IMR-90 (cell line): ENCODE data around the gene ZNF12. TPM values are rescaled to one million over a fixed set of nuclear protein-coding genes. Genes with fewer than 3 reads are reported as not detected.

Experiments
- ATAC-seq: fragments of 200-7000 bp; cut with Tn5 transposase; 2 replicates; pipeline ENCODE4 v1.9.1; 2020; ENCODE audit warnings: low read depth, mild to moderate bottlenecking, moderate library complexity
- BruUV-seq: library from RNA; stranded (reverse); fragments of 400-500 nt; replicated peaks from 2 replicates; lab custom pipeline; 2021; lab: Mats Ljungman, UMichigan
- CTCF ChIA-PET: fragments of 300-600 bp; formaldehyde crosslinking; extraction: SDS; loops from one replicate; lab custom pipeline; 2021; ENCODE audit warnings: antibody characterized with exemption; lab: Yijun Ruan, JAX
- POLR2A ChIA-PET: fragments of 300-600 bp; sonication (Branson Sonifier 250); formaldehyde crosslinking; loops from one replicate; lab custom pipeline; 2022; ENCODE audit warnings: antibody characterized with exemption; ENCODE audit not compliant: unreplicated experiment; lab: Charles Lee
- DNase-seq: peaks from one replicate; pipeline ENCODE4 v3.0.0; 2013
- H2AFZ ChIP-seq: replicated peaks from 2 replicates; pipeline ENCODE3; 2013; ENCODE audit warnings: low read length, mild to moderate bottlenecking; ENCODE audit not compliant: poor library complexity
- H2AK5ac ChIP-seq: 2 replicates; pipeline ENCODE4 v1.6.1; 2013; ENCODE audit warnings: low read depth, low read length, inconsistent platforms
- H2AK9ac ChIP-seq: replicated peaks from 2 replicates; pipeline ENCODE3; 2013; ENCODE audit warnings: mild to moderate bottlenecking, low read depth, low read length, moderate library complexity; ENCODE audit not compliant: poor library complexity
- H2BK120ac ChIP-seq: 2 replicates; pipeline ENCODE4 v1.6.1; 2013; ENCODE audit warnings: low read depth, low read length, inconsistent platforms
- H2BK15ac ChIP-seq: 3 replicates; pipeline ENCODE4 v1.6.1; 2013; ENCODE audit warnings: low read depth, low read length, inconsistent platforms
- H2BK20ac ChIP-seq: 2 replicates; pipeline ENCODE4 v1.6.1; 2013; ENCODE audit warnings: low read depth, mild to moderate bottlenecking, inconsistent platforms, low read length, moderate library complexity
- H2BK5ac ChIP-seq: 2 replicates; pipeline ENCODE4 v1.6.1; 2013; ENCODE audit warnings: mild to moderate bottlenecking, low read depth, low read length, inconsistent platforms; ENCODE audit not compliant: poor library complexity, severe bottlenecking
- H3K14ac ChIP-seq: replicated peaks from 2 replicates; pipeline ENCODE4 v1.6.1; 2013; ENCODE audit warnings: low read depth, low read length, inconsistent platforms
- H3K18ac ChIP-seq: 2 replicates; pipeline ENCODE4 v1.6.1; 2013; ENCODE audit warnings: low read depth, low read length, control low read depth
- H3K23ac ChIP-seq: 2 replicates; pipeline ENCODE4 v1.6.1; 2013; ENCODE audit warnings: low read depth, low read length, inconsistent platforms
- H3K27ac ChIP-seq: 2 replicates; pipeline ENCODE4 v1.5.1; 2013; ENCODE audit warnings: mild to moderate bottlenecking, control low read depth, low read length; ENCODE audit not compliant: insufficient read depth
- H3K27me3 ChIP-seq: 2 replicates; pipeline ENCODE4 v1.6.1; 2013; ENCODE audit warnings: low read length; ENCODE audit not compliant: control insufficient read depth, insufficient read depth
- H3K36me3 ChIP-seq: 2 replicates; pipeline ENCODE4 v1.6.1; 2013; ENCODE audit warnings: low read length, mixed read lengths; ENCODE audit not compliant: control insufficient read depth, insufficient read depth
- H3K4ac ChIP-seq: 2 replicates; pipeline ENCODE4 v1.6.1; 2013; ENCODE audit warnings: low read depth, low read length, inconsistent platforms
- H3K4me1 ChIP-seq: 2 replicates; pipeline ENCODE4 v1.6.1; 2013; ENCODE audit warnings: low read length, mixed read lengths; ENCODE audit not compliant: control insufficient read depth, insufficient read depth
- H3K4me2 ChIP-seq: 2 replicates; pipeline ENCODE4 v1.6.1; 2013; ENCODE audit warnings: low read depth, mild to moderate bottlenecking, control low read depth, low read length, moderate library complexity
- H3K4me3 ChIP-seq: 2 replicates; pipeline ENCODE4 v1.5.1; 2013; ENCODE audit warnings: low read depth, mild to moderate bottlenecking, control low read depth, low read length, moderate library complexity; ENCODE audit not compliant: insufficient read depth
- H3K56ac ChIP-seq: 2 replicates; pipeline ENCODE4 v1.6.1; 2013; ENCODE audit warnings: low read length, inconsistent platforms; ENCODE audit not compliant: insufficient read depth; ENCODE audit errors: extremely low read depth
- H3K79me1 ChIP-seq, 2 experiments: 2 replicates each; pipeline ENCODE4 v1.6.1; 2013; ENCODE audit warnings: low read length in 2 of 2, inconsistent platforms in 1 of 2, low read depth in 1 of 2
- H3K9ac ChIP-seq: 2 replicates; pipeline ENCODE4 v1.6.1; 2013; ENCODE audit warnings: low read depth, low read length, control low read depth
- H3K9me1 ChIP-seq: 2 replicates; pipeline ENCODE4 v1.6.1; 2013; ENCODE audit warnings: low read length, inconsistent platforms; ENCODE audit not compliant: insufficient read depth
- H3K9me3 ChIP-seq: 2 replicates; pipeline ENCODE4 v1.6.1; 2013; ENCODE audit warnings: low read length; ENCODE audit not compliant: control insufficient read depth, insufficient read depth
- H4K20me1 ChIP-seq: 2 replicates; pipeline ENCODE4 v1.6.1; 2013; ENCODE audit warnings: low read length, inconsistent platforms; ENCODE audit not compliant: insufficient read depth
- H4K5ac ChIP-seq: 2 replicates; pipeline ENCODE4 v1.6.1; 2013; ENCODE audit warnings: mild to moderate bottlenecking, low read depth, low read length, control low read depth
- H4K8ac ChIP-seq, 2 experiments: 2 replicates each; pipeline ENCODE4 v1.6.1; 2013; ENCODE audit warnings: low read depth in 2 of 2, low read length in 2 of 2, control low read depth in 1 of 2, inconsistent platforms in 1 of 2
- H4K91ac ChIP-seq: 2 replicates; pipeline ENCODE4 v1.6.1; 2013; ENCODE audit warnings: low read depth, low read length, inconsistent platforms; ENCODE audit not compliant: insufficient read depth
- BHLHE40 ChIP-seq: fragments of 150-350 bp; IDR thresholded peaks from 2 replicates; pipeline ENCODE4 v1.6.1; 2016; ENCODE audit warnings: mild to moderate bottlenecking, low read depth, low read length
- CEBPB ChIP-seq: IDR thresholded peaks from 2 replicates; pipeline ENCODE4 v1.6.1; 2012; ENCODE audit warnings: low read depth, low read length, improper control_type of control experiment
- CHD1 ChIP-seq: IDR thresholded peaks from 2 replicates; pipeline ENCODE4 v1.6.1; 2012; ENCODE audit warnings: low read depth, low read length, improper control_type of control experiment
- FOS ChIP-seq: fragments of 150-350 bp; IDR thresholded peaks from 2 replicates; pipeline ENCODE4 v1.6.1; 2016; ENCODE audit warnings: low read depth, low read length
- MAFK ChIP-seq: IDR thresholded peaks from 2 replicates; pipeline ENCODE4 v1.6.1; 2012; ENCODE audit warnings: low read depth, low read length, improper control_type of control experiment
- MAZ ChIP-seq: IDR thresholded peaks from 2 replicates; pipeline ENCODE4 v1.6.1; 2012; ENCODE audit warnings: low read depth, mild to moderate bottlenecking, low read length, improper control_type of control experiment, moderate library complexity, borderline replicate concordance
- NFE2L2 ChIP-seq: fragments of 150-350 bp; IDR thresholded peaks from 2 replicates; pipeline ENCODE4 v1.6.1; 2016; ENCODE audit warnings: low read depth, mild to moderate bottlenecking, low read length
- POLR2A ChIP-seq: IDR thresholded peaks from 2 replicates; pipeline ENCODE4 v1.6.1; 2012; ENCODE audit warnings: mild to moderate bottlenecking, low read depth, low read length
- RAD21 ChIP-seq: IDR thresholded peaks from 2 replicates; pipeline ENCODE4 v1.6.1; 2012; ENCODE audit warnings: low read length, improper control_type of control experiment
- RFX5 ChIP-seq: IDR thresholded peaks from 2 replicates; pipeline ENCODE4 v1.8.0; 2012; ENCODE audit warnings: low read depth, mild to moderate bottlenecking, low read length, moderate library complexity
- USF2 ChIP-seq: fragments of 150-350 bp; IDR thresholded peaks from 2 replicates; pipeline ENCODE4 v1.6.1; 2017; ENCODE audit warnings: mild to moderate bottlenecking, antibody characterized with exemption, low read length, low read depth
- WGBS, 2 experiments: methylation state at CpG; one replicate each; pipeline versions ENCODE4 v1.1.5 to v1.1.7; 2013; ENCODE audit warnings: missing lambda C conversion rate in 2 of 2; ENCODE audit not compliant: insufficient read length in 1 of 2; ENCODE audit errors: extremely low coverage in 2 of 2; 5-methylcytosine and 5-hydroxymethylcytosine counted together
- dilution Hi-C: fragments of 300-500 bp; cut with HindIII; formaldehyde crosslinking; loops from one replicate; pipeline ENCODE4 v1.14.3; 2018; ENCODE audit warnings: low sequenced_read_pairs; ENCODE audit not compliant: unreplicated experiment
- in situ Hi-C: fragments of 300-500 bp; cut with MboI; formaldehyde crosslinking; loops from 3 replicates; pipeline ENCODE4 v1.14.3; 2019; ENCODE audit warnings: low sequenced_read_pairs, inconsistent platforms, mixed read lengths
- intact Hi-C: fragments of 100-400 bp; cut with micrococcal nuclease; formaldehyde crosslinking; loops from 2 replicates; pipeline ENCODE4 v1.10.0; 2022
- polyA plus RNA-seq, 3 experiments: library from polyadenylated mRNA; depleted of rRNA; stranded (reverse); fragments of >200 nt; gene quantifications; 2 replicates each; pipeline ENCODE4 v1.2.3, GENCODE V29; 2012; ENCODE audit warnings: low replicate concordance in 1 of 3
- total RNA-seq: library from RNA; depleted of rRNA; stranded (reverse); fragments of >200 nt; gene quantifications from 2 replicates; pipeline ENCODE4 v1.2.3, GENCODE V29; 2012
- TF ChIP-seq, protein P1 (sequence below): conservative IDR thresholded peaks from 2 replicates; pipeline ENCODE4 v1.5.1; 2012; ENCODE audit warnings: mild to moderate bottlenecking, low read depth, low read length, improper control_type of control experiment
- TF ChIP-seq, protein P2 (sequence below): fragments of 150-350 bp; IDR thresholded peaks from 2 replicates; pipeline ENCODE4 v1.6.1; 2016; ENCODE audit warnings: low read depth, mild to moderate bottlenecking, low read length, moderate library complexity, borderline replicate concordance

The ZNF12 gene
- total and polyA plus RNA-seq, 2 of the 4 experiments (the other 2 are of a cell fraction): 8.2 to 20.8 TPM

GRCh38 chr7:6650086-6650485 is 56.7 kb downstream of the ZNF12 start:
- no peak overlapping the region for H4K5ac ChIP-seq
- 92% methylated on average over 6 of the region's 10 CpGs; no CpG with 5 or more reads in 1 of the 2 experiments for WGBS, 2 experiments
- H3K9me3 ChIP-seq: peaks cover 39% of the 10 kb centered on the region
- H3K4ac ChIP-seq: no peak overlapping the region
- dilution Hi-C loops: no loop called here
- no peak overlapping the region for H2AK9ac ChIP-seq
- no peaks in the 10 kb centered on the region for H3K27me3 ChIP-seq
- H2BK120ac ChIP-seq: no peak overlapping the region
- H3K27ac ChIP-seq: no peak overlapping the region
- no peak overlapping the region for H2AFZ ChIP-seq
- no peak overlapping the region for H3K14ac ChIP-seq
- H3K79me1 ChIP-seq: peaks cover 0 to 17% of the 10 kb centered on the region in 2 experiments; a peak in 1 of 4 replicates
- no peak overlapping the region for H3K23ac ChIP-seq
- H2BK20ac ChIP-seq: no peak overlapping the region
- no peak overlapping the region for H3K4me2 ChIP-seq
- H3K9me1 ChIP-seq: no peaks in the 10 kb centered on the region
- BruUV-seq: no TSS peak
- TF ChIP-seq CEBPB (no peak), RAD21 (no peak), RFX5 (no peak), FOS (no peak), BHLHE40 (no peak), MAZ (no peak), NFE2L2 (no peak), MAFK (no peak), CHD1 (no peak), USF2 (no peak), POLR2A (no peak)
- TF ChIP-seq, protein P1, sequence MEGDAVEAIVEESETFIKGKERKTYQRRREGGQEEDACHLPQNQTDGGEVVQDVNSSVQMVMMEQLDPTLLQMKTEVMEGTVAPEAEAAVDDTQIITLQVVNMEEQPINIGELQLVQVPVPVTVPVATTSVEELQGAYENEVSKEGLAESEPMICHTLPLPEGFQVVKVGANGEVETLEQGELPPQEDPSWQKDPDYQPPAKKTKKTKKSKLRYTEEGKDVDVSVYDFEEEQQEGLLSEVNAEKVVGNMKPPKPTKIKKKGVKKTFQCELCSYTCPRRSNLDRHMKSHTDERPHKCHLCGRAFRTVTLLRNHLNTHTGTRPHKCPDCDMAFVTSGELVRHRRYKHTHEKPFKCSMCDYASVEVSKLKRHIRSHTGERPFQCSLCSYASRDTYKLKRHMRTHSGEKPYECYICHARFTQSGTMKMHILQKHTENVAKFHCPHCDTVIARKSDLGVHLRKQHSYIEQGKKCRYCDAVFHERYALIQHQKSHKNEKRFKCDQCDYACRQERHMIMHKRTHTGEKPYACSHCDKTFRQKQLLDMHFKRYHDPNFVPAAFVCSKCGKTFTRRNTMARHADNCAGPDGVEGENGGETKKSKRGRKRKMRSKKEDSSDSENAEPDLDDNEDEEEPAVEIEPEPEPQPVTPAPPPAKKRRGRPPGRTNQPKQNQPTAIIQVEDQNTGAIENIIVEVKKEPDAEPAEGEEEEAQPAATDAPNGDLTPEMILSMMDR: no peak
- TF ChIP-seq, protein P2, sequence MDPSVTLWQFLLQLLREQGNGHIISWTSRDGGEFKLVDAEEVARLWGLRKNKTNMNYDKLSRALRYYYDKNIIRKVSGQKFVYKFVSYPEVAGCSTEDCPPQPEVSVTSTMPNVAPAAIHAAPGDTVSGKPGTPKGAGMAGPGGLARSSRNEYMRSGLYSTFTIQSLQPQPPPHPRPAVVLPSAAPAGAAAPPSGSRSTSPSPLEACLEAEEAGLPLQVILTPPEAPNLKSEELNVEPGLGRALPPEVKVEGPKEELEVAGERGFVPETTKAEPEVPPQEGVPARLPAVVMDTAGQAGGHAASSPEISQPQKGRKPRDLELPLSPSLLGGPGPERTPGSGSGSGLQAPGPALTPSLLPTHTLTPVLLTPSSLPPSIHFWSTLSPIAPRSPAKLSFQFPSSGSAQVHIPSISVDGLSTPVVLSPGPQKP: no peak
- CTCF ChIA-PET: no interaction called here
- H4K20me1 ChIP-seq: peaks cover 4% of the 10 kb centered on the region; the same call in 1 of the 2 replicates
- no peak overlapping the region for H3K18ac ChIP-seq
- no peak overlapping the region for H4K8ac ChIP-seq
- no peak overlapping the region for H2AK5ac ChIP-seq
- H4K91ac ChIP-seq: no peak overlapping the region
- no peak overlapping the region for H3K4me3 ChIP-seq
- no peak overlapping the region for H3K9ac ChIP-seq
- intact Hi-C loops: no loop called here
- in situ Hi-C loops: no loop called here
- DNase-seq (no peak), ATAC-seq (no peak)
- no peak overlapping the region for H3K56ac ChIP-seq
- H2BK5ac ChIP-seq: no peak overlapping the region
- H2BK15ac ChIP-seq: no peak overlapping the region
- POLR2A ChIA-PET: no interaction called here
- H3K4me1 ChIP-seq: no peaks in the 10 kb centered on the region
- peaks cover 76% of the 10 kb centered on the region for H3K36me3 ChIP-seq
